Endometrial microvascular endothelial cells (primary cell): ENCODE measurements around the gene AIM2. TPM values are rescaled to one million over a fixed set of nuclear protein-coding genes. Genes with fewer than 3 reads are reported as not detected.
"Not testable (repeated sequence)": the region's sequence is repeated elsewhere in the genome, so short reads cannot be mapped to it uniquely, and the experiment has no call there.

Source experiments
- in situ Hi-C: cut with HindIII; loops from 2 replicates; pipeline ENCODE4 v1.10.0; 2017; ENCODE audit warnings: low sequenced_read_pairs, low pct_unique_long_range_greater_than_20kb; ENCODE audit errors: inconsistent ontology term
- total RNA-seq: library from RNA; depleted of rRNA; stranded (reverse); fragments of >200 nt; gene quantifications from one replicate; pipeline ENCODE4 v1.2.3, GENCODE V29; 2015; ENCODE audit errors: inconsistent ontology term

The AIM2 gene
- total RNA-seq, 1 donor from 2014 or later: not detected

DNA sequence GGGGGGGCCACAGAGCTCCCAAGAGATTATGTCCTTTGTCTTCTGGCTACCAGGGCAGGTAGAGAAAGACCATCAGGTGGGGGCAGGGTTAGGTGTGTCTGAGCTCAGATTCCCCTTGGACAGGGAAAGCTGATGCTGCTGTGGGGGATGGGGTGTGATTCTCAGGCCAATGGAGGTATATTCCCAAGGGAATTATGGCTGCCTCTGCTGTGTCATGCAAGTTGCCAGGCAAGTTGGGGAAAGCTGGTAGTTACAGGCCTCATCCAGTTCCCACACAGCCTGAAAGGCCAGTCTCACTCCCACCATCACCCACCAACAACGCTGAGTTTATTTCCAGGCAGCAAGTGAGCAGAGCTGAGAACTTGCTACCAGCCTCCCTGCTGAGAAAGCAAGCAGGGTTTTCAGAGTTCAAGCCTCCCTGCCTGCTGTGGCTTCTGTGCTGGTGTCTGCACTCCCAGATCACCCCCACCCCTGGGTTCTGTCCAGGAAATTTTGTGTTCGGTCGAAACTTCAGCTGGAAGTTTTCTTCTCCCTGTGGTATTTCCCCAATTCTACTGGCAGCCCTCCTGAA lies 45.6 kb downstream of the AIM2 start:
- in situ Hi-C loops: no loop called here

GRCh38 chr1:159030311-159030710 lies 46.3 kb downstream of the AIM2 start:
- in situ Hi-C loops: no loop called here

DNA sequence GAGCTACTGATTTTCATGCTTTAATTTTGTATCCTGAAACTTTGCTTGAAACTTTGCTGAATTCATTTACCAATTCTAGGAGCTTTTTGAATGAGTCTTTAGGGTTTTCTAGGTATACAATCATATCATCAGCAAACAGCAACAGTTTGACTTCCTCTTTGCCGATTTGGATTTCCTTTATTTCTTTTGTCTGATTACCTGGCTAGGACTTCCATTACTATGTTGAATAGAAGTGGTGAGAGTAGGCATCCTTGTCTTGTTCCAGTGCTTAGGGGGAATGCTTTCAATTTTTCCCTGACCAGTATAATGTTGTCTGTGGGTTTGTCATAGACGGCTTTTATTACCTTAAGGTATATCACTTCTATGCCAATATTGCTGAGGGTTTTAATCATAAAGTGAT lies 49.7 kb downstream of the AIM2 start:
- in situ Hi-C loops: not testable (repeated sequence)

GRCh38 chr1:159025043-159025442 lies 51.5 kb downstream of the AIM2 start:
- in situ Hi-C loops: no loop called here

GRCh38 chr1:159023723-159024122 lies 52.8 kb downstream of the AIM2 start:
- in situ Hi-C loops: no loop called here

- in situ Hi-C loops: no loop called here
Measured at GRCh38 chr1:159015440-159015909, 61.1 kb downstream of the AIM2 start.

DNA sequence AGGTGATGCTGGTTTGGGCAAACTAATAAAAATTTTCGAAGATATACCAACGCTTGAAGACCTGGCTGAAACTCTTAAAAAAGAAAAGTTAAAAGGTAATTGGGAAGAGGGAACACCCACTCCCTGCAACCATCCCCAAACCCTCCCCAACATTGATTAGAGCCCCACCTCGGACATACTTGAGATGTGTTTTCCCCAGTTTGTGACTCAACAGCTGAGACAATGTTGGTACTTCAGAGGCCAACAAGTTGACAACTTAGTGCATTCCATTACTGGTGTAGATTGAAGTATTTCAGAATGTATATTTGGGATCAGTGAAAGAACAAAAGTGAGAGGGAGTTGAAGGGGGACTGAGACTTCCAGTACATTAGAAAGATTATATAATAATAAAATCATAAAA lies 61.7 kb downstream of the AIM2 start:
- in situ Hi-C loops: no loop called here

DNA sequence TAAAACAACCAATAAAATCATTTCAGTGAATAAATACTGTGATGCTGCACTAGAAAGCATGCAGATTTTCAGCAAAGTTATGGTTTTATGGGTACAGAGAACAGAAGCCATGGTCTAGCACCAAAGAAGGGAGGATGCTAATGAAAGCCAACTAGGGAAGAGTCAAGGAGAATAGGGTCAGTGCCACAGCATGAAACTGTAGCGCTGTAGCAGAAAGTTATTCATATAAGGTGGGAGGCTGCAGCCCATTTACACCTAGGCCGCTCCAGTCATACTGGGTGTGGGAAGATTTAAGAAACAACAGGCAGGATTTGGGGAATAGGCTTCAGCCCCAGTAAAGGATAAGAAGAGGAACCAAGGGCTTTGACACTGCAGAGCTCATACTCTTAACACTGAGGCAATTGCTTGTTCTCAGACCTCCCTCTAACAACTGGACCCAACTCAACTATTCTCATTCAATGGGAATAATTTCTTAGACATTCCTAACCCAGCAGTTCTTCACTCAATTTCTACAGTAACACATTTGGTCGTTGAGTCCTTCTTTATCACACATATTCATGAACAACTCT lies 62.5 kb downstream of the AIM2 start:
- in situ Hi-C loops: no loop called here

DNA sequence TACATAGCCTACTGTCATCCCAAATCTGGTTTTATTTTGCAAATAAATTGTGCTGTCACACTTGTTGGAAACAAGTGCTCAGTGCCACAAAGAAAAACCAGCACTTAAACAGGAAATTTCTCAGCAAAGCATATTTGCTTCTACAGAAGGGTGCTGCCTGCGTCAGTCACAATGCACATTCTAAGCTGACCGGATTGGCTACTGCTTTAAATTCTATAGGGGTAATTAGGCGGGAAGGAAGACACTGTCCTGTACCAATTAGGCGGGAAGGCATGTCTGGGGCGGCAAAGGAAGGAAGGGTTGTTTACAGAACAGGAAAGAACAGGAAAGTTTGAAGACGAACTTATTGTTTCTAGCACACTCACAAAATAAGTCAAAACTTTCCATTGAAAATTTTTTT lies 64.1 kb downstream of the AIM2 start:
- in situ Hi-C loops: no loop called here

Other genes starting within 250 kb of the AIM2 start
- gene MNDA, start 245.4 kb downstream of the AIM2 start, total RNA-seq: not detected
- not detected for gene PYHIN1, start 145.2 kb downstream of the AIM2 start, total RNA-seq
- 141 TPM for gene IFI16, start 66.9 kb downstream of the AIM2 start, total RNA-seq
- 1.2 TPM for gene CADM3, start 94.8 kb upstream of the AIM2 start, total RNA-seq
- not detected for gene ACKR1, start 128.1 kb upstream of the AIM2 start, total RNA-seq
- not detected for gene FCER1A, start 225.6 kb upstream of the AIM2 start, total RNA-seq